Adrenal gland (tissue), 5 donors: ENCODE results near the gene CPED1.

ENCODE experiments used
- POLR2A ChIP-seq, 2 donors: fragments of 450-650 bp; IDR thresholded peaks; one replicate each; pipeline ENCODE4 v1.6.1; 2017; ENCODE audit warnings: antibody characterized with exemption in 2 of 2, mild to moderate bottlenecking in 2 of 2, moderate library complexity in 1 of 2
- TF ChIP-seq, protein P1 (sequence below), 6 experiments: fragments of 450-650 bp in 4 of 6; fragments of 200-600 bp in 2 of 6; sonication (generic) in 1 of 6; IDR thresholded peaks; 1 replicate in 5 of 6; 2 replicates in 1 of 6; pipeline versions ENCODE4 v1.5.1 to v1.8.0; 2016 to 2021; ENCODE audit warnings: antibody characterized with exemption in 6 of 6, mild to moderate bottlenecking in 2 of 6, moderate library complexity in 1 of 6
- donor health status: DM: no; HTN: no; CAD: no.

GRCh38 chr7:120985839-120986238 is 2.7 kb upstream of the CPED1 start:
- TF ChIP-seq, protein P1, sequence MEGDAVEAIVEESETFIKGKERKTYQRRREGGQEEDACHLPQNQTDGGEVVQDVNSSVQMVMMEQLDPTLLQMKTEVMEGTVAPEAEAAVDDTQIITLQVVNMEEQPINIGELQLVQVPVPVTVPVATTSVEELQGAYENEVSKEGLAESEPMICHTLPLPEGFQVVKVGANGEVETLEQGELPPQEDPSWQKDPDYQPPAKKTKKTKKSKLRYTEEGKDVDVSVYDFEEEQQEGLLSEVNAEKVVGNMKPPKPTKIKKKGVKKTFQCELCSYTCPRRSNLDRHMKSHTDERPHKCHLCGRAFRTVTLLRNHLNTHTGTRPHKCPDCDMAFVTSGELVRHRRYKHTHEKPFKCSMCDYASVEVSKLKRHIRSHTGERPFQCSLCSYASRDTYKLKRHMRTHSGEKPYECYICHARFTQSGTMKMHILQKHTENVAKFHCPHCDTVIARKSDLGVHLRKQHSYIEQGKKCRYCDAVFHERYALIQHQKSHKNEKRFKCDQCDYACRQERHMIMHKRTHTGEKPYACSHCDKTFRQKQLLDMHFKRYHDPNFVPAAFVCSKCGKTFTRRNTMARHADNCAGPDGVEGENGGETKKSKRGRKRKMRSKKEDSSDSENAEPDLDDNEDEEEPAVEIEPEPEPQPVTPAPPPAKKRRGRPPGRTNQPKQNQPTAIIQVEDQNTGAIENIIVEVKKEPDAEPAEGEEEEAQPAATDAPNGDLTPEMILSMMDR (IDR thresholded peaks at IDR 0.05): no peak
- TF ChIP-seq POLR2A (IDR thresholded peaks at IDR 0.05): no peak
